IPS-NIHi7 (cell line): ENCODE results near the gene RGPD5.
"Not testable (repeated sequence)": the region's sequence is repeated elsewhere in the genome, so short reads cannot be mapped to it uniquely, and the experiment has no call there.

Experiments used
- DNase-seq: peaks from one replicate; pipeline ENCODE4 v3.0.0; 2012; ENCODE audit warnings: mixed read lengths; ENCODE audit errors: extremely low spot score

Gene RGPD5

GRCh38 chr2:109893736-109894135 is 99.6 kb downstream of the RGPD5 start:
- not testable (repeated sequence) for DNase-seq

- not testable (repeated sequence) for DNase-seq
These were observed 100.0 kb downstream of the RGPD5 start for GRCh38 chr2:109894141-109894540.

DNA sequence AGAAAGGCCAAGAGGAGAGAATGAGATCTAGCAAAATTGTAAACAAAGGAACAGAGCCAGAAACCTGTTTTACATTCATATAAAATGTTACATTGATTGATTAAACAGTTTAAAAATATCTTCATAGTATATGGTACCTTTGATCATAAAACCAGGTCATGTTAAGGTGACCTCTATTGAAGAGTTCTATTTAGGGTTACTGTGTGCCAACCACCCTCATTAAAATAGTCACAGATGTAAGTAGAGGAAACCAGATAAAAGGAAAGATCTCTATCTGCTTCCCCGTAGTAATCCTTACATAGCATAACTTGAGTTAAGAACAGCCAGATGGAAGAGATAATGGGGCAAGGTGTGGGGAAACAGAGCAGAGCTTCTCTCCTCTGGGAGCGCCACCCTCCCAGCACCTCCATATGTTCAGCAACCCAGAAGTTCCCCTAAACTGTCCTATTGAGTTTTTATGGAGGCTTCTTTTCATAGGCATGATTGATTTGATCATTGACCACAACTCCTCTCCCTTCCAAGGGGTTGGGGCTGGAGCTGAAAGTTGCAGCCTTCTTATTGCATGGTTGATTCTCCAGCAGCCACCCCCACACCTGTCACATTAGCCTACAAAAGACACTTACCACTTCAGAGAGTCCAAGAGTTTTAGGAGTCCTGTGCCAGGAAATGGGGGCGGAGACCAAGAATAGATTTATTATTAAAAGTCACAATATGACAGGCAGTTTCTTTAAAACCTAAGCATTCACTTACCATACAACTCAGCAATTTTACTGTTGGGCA is 101.2 kb downstream of the RGPD5 start:
- DNase-seq, result not testable (repeated sequence)

DNA sequence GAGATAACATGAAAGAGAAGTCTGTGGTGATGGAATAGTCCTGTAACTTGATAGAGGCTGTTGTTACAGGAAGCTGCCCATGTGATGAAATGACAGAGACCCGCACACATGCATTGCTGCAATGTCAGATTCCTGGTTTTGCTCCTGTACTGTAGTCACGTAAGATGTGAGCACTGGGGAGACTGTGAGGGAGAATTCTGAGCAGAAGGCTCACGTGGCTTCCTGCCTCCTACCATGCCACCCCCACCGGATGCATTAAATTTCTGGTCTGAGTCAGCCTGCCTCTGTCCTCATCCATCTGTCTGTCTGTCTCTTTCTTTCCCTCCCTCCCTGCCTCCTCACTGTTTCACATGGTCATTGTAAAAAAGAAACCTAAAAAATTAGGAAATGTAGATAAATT is 102.1 kb downstream of the RGPD5 start:
- DNase-seq, result not testable (repeated sequence)

DNA sequence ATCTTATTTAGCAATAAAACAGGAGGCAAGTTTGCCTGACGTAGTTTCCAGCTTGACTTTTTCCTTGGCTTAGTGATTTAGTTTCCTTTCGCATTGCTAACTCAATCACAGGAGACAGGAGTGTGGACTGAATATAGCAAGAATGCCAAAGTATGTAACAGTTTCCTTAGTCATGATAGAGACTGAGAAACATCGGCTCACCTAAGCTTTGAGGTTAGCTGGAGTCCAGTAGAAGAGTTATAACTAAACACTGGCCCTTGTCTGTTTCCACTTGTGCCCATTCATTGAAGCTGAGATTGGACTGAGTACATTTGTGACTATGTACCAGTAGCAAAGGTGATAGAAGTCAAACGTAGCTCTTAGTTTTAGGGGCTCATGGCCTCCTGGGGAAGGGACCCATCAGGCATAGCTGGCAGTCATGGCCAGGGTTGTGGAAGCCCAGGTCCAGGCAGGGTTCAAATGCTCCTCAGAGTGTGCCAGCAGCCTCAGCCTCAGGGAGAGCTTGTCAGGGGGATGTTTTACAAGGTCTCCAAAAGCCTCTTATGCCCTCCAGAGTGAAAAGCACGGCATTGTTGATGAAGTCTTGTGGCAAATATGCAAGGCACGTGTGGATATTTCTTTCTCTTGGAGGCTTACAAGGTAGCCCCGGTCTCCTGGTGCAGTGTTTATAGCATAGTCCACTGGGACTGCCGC is 103.8 kb downstream of the RGPD5 start:
- DNase-seq, result not testable (repeated sequence)

DNA sequence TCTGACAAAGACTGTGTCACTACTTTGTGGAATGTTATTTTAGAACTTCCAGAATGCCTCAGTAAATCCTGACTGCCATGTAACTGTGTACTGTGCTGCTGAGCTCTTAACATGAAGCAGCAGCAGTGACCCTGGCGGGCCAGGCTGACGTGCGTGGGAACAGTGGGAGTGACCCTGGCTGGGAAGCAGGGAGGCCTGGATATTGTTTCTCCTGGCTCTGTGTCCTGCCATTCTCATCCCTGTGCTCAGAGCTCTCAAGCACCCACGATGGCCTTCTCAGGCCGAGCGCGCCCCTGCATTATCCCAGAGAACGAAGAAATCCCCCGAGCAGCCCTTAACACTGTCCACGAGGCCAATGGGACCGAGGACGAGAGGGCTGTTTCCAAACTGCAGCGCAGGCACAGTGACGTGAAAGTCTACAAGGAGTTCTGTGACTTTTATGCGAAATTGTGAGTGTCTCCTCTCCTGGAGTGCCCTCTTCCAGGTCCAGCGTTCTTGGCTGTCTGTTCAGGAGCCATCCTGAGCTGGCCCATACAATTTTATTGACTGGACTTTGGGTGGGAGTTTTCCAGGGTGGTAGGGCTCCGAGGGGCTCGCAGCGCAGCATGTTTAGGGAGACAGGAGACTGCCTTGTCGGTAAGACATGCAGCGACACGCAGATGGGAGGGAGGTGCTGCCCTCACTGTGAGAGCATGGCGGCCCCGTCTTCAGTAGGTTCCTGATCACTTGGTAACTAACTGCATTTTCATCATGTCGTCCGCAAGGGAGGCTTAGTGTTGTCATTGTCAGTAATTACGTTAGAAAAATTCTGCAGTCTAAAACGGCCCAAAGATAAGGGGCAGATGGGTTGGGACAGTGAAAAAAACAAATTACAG is 104.6 kb downstream of the RGPD5 start, which contains the start of gene LIMS3:
LIMS3 (plus strand) TSS at position 227 of the 875 bp plus-strand sequence; CDS start at position 268, 41 bp downstream.
- DNase-seq, result not testable (repeated sequence)

DNA sequence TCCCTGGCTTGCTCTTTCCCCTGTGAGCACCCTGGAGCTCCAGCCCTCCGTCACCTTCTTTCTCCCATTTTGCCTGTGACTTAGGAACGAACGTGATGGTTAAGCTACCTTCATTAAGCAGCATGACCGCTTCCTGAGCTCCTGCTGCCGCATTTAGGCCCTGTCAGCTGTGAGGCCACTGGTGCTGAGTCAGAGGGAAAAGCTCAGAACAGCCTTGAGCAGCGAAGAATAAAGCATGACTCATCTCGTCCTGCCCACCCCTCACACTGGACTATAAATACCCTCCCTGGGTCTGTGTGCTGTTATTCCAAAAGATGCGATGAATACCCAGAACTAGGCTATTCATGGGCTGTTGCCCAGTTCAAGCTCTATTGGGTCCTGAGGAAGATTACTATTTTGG is 111.7 kb downstream of the RGPD5 start:
- DNase-seq, result not testable (repeated sequence)
